ENCODE measurements around the gene APOH. TPM values are rescaled to one million over a fixed set of nuclear protein-coding genes. Genes with fewer than 3 reads are reported as not detected.
A peak's percentile ranks its signal among the peaks of the same experiment; 100 is the strongest.

Gene APOH
- total RNA-seq, 2 donors from 2014 or later, result not detected

GRCh38 chr17:66203274-66204015 lies 25.8 kb downstream of the APOH start:
- DNase-seq, result no peak
- no peak overlapping the region for H3K27ac Mint-ChIP-seq
- no peak for ATAC-seq (replicated peaks in 1 of 2)
- H3K4me1 Mint-ChIP-seq (ENCODE audit: low read depth), result peaks cover 18% of the 10 kb centered on the region
- peaks cover 0 to 3% of the 10 kb centered on the region in 2 donors for H3K36me3 Mint-ChIP-seq (ENCODE audit: insufficient read depth in 2 of 2)
- no peak overlapping the region for H3K4me3 Mint-ChIP-seq
- no peaks in the 10 kb centered on the region for H3K27me3 Mint-ChIP-seq (ENCODE audit: low read depth)
- peaks cover 5 to 9% of the 10 kb centered on the region in 2 donors for H3K9me3 Mint-ChIP-seq

- Mint-ChIP-seq H3K27me3 (ENCODE audit: low read depth) (no peaks in the 10 kb centered on the region), H3K4me1 (ENCODE audit: low read depth) (peaks cover 18% of the 10 kb centered on the region), H3K9me3 (no peaks in the 10 kb centered on the region), H3K4me3 (no peak overlapping the region), H3K27ac (peak overlapping the region; percentile 2), H3K36me3 (ENCODE audit: insufficient read depth in 2 of 2) (no peaks in the 10 kb centered on the region)
- DNase-seq, result peak; percentile 30 to 38
- peak; percentile 41 to 50 for ATAC-seq (replicated peaks in 1 of 2)
Measured at GRCh38 chr17:66200685-66201092, 28.5 kb downstream of the APOH start.

GRCh38 chr17:66198242-66198641 lies 31.0 kb downstream of the APOH start:
- H3K36me3 Mint-ChIP-seq (ENCODE audit: insufficient read depth in 2 of 2), result no peaks in the 10 kb centered on the region
- DNase-seq (no peak), ATAC-seq (replicated peaks in 1 of 2) (no peak)
- H3K27ac Mint-ChIP-seq, result no peak overlapping the region
- H3K9me3 Mint-ChIP-seq, result no peaks in the 10 kb centered on the region
- H3K4me3 Mint-ChIP-seq, result no peak overlapping the region
- H3K27me3 Mint-ChIP-seq (ENCODE audit: low read depth), result no peaks in the 10 kb centered on the region
- peaks cover 18% of the 10 kb centered on the region for H3K4me1 Mint-ChIP-seq (ENCODE audit: low read depth)

GRCh38 chr17:66192378-66192687 lies 36.9 kb downstream of the APOH start:
- DNase-seq (no peak), ATAC-seq (replicated peaks in 1 of 2) (no peak)
- Mint-ChIP-seq H3K36me3 (ENCODE audit: insufficient read depth in 2 of 2) (no peaks in the 10 kb centered on the region), H3K27ac (peak overlapping the region; percentile 77), H3K4me3 (peak overlapping the region; percentile 86 to 88), H3K4me1 (ENCODE audit: low read depth) (peaks cover 11% of the 10 kb centered on the region), H3K9me3 (no peaks in the 10 kb centered on the region), H3K27me3 (ENCODE audit: low read depth) (no peaks in the 10 kb centered on the region)

GRCh38 chr17:66191593-66192377 lies 37.4 kb downstream of the APOH start, which contains the start of gene CEP112:
Gene CEP112 (minus strand): TSS chr17:66192133.
- no peaks in the 10 kb centered on the region for H3K9me3 Mint-ChIP-seq
- H3K27ac Mint-ChIP-seq, result peak within 1 kb of the TSS; percentile 79
- H3K4me1 Mint-ChIP-seq (ENCODE audit: low read depth), result peaks cover 11% of the 10 kb centered on the region
- DNase-seq (peak; percentile 82 to 87), ATAC-seq (replicated peaks in 1 of 2) (peak; percentile 85 to 89)
- H3K27me3 Mint-ChIP-seq (ENCODE audit: low read depth), result no peaks in the 10 kb centered on the region
- peak within 1 kb of the TSS; percentile 86 to 88 for H3K4me3 Mint-ChIP-seq
- no peaks in the 10 kb centered on the region for H3K36me3 Mint-ChIP-seq (ENCODE audit: insufficient read depth in 2 of 2)

GRCh38 chr17:66190738-66191592 lies 38.2 kb downstream of the APOH start:
- ATAC-seq (replicated peaks in 1 of 2) (no peak), DNase-seq (no peak)
- peak overlapping the region; percentile 86 to 88 for H3K4me3 Mint-ChIP-seq
- no peaks in the 10 kb centered on the region for H3K27me3 Mint-ChIP-seq (ENCODE audit: low read depth)
- H3K4me1 Mint-ChIP-seq (ENCODE audit: low read depth), result peaks cover 11% of the 10 kb centered on the region
- no peaks in the 10 kb centered on the region for H3K36me3 Mint-ChIP-seq (ENCODE audit: insufficient read depth in 2 of 2)
- H3K27ac Mint-ChIP-seq, result peak overlapping the region; percentile 79
- no peaks in the 10 kb centered on the region for H3K9me3 Mint-ChIP-seq

- no peaks in the 10 kb centered on the region for H3K27me3 Mint-ChIP-seq (ENCODE audit: low read depth)
- DNase-seq (no peak), ATAC-seq (replicated peaks in 1 of 2) (no peak)
Measured at GRCh38 chr17:66187718-66188117, 41.5 kb downstream of the APOH start.

GRCh38 chr17:66185862-66186261 lies 43.4 kb downstream of the APOH start:
- peaks cover 4% of the 10 kb centered on the region for H3K4me1 Mint-ChIP-seq (ENCODE audit: low read depth)
- no peaks in the 10 kb centered on the region for H3K27me3 Mint-ChIP-seq (ENCODE audit: low read depth)
- no peaks in the 10 kb centered on the region for H3K36me3 Mint-ChIP-seq (ENCODE audit: insufficient read depth in 2 of 2)
- DNase-seq (no peak), ATAC-seq (replicated peaks in 1 of 2) (no peak)
- H3K27ac Mint-ChIP-seq, result no peak overlapping the region
- H3K4me3 Mint-ChIP-seq, result no peak overlapping the region
- H3K9me3 Mint-ChIP-seq, result peaks cover 0 to 2% of the 10 kb centered on the region in 2 donors

More at GRCh38 chr17:66187718-66188117, 41.5 kb downstream of the APOH start:
- no peak overlapping the region for H3K4me3 Mint-ChIP-seq
- no peaks in the 10 kb centered on the region for H3K36me3 Mint-ChIP-seq (ENCODE audit: insufficient read depth in 2 of 2)
- no peak overlapping the region for H3K27ac Mint-ChIP-seq
- peaks cover 0 to 2% of the 10 kb centered on the region in 2 donors for H3K9me3 Mint-ChIP-seq
- peaks cover 11% of the 10 kb centered on the region for H3K4me1 Mint-ChIP-seq (ENCODE audit: low read depth)

- ATAC-seq (replicated peaks in 1 of 2) (no peak), DNase-seq (no peak)
- Mint-ChIP-seq H3K36me3 (ENCODE audit: insufficient read depth in 2 of 2) (no peaks in the 10 kb centered on the region), H3K9me3 (peaks cover 2% of the 10 kb centered on the region in 2 donors), H3K27ac (no peak overlapping the region), H3K4me3 (no peak overlapping the region), H3K4me1 (ENCODE audit: low read depth) (no peaks in the 10 kb centered on the region), H3K27me3 (ENCODE audit: low read depth) (peaks cover 5% of the 10 kb centered on the region)
Measured at GRCh38 chr17:66184392-66184791, 44.8 kb downstream of the APOH start.

GRCh38 chr17:66183529-66183928 lies 45.7 kb downstream of the APOH start:
- Mint-ChIP-seq H3K9me3 (peaks cover 2% of the 10 kb centered on the region in 2 donors), H3K4me3 (no peak overlapping the region), H3K27me3 (ENCODE audit: low read depth) (peaks cover 7% of the 10 kb centered on the region), H3K27ac (no peak overlapping the region), H3K4me1 (ENCODE audit: low read depth) (no peaks in the 10 kb centered on the region), H3K36me3 (ENCODE audit: insufficient read depth in 2 of 2) (no peaks in the 10 kb centered on the region)
- ATAC-seq (replicated peaks in 1 of 2) (no peak), DNase-seq (no peak)

GRCh38 chr17:66178642-66179041 lies 50.6 kb downstream of the APOH start:
- H3K27me3 Mint-ChIP-seq (ENCODE audit: low read depth), result peaks cover 7% of the 10 kb centered on the region
- no peak overlapping the region for H3K4me3 Mint-ChIP-seq
- ATAC-seq (replicated peaks in 1 of 2) (no peak), DNase-seq (no peak)
- H3K27ac Mint-ChIP-seq, result no peak overlapping the region
- H3K9me3 Mint-ChIP-seq, result peaks cover 0 to 2% of the 10 kb centered on the region in 2 donors
- H3K4me1 Mint-ChIP-seq (ENCODE audit: low read depth), result no peaks in the 10 kb centered on the region
- H3K36me3 Mint-ChIP-seq (ENCODE audit: insufficient read depth in 2 of 2), result no peaks in the 10 kb centered on the region

- no peak for ATAC-seq (replicated peaks in 1 of 2)
- Mint-ChIP-seq H3K4me3 (no peak overlapping the region), H3K27me3 (ENCODE audit: low read depth) (peaks cover 7% of the 10 kb centered on the region), H3K4me1 (ENCODE audit: low read depth) (no peaks in the 10 kb centered on the region), H3K9me3 (peaks cover 0 to 2% of the 10 kb centered on the region in 2 donors), H3K36me3 (ENCODE audit: insufficient read depth in 2 of 2) (no peaks in the 10 kb centered on the region), H3K27ac (no peak overlapping the region)
- DNase-seq, result no peak
Measured at GRCh38 chr17:66177048-66177447, 52.2 kb downstream of the APOH start.

- no peaks in the 10 kb centered on the region for H3K36me3 Mint-ChIP-seq (ENCODE audit: insufficient read depth in 2 of 2)
- H3K9me3 Mint-ChIP-seq, result peaks cover 0 to 2% of the 10 kb centered on the region in 2 donors
- ATAC-seq (replicated peaks in 1 of 2) (no peak), DNase-seq (no peak)
- H3K4me3 Mint-ChIP-seq, result no peak overlapping the region
- no peaks in the 10 kb centered on the region for H3K4me1 Mint-ChIP-seq (ENCODE audit: low read depth)
- peaks cover 7% of the 10 kb centered on the region for H3K27me3 Mint-ChIP-seq (ENCODE audit: low read depth)
- no peak overlapping the region for H3K27ac Mint-ChIP-seq
Measured at GRCh38 chr17:66175892-66176291, 53.3 kb downstream of the APOH start.

Measured in activated T-cell treated with anti-CD3 and anti-CD28 coated beads, Interleukin-2, amount 50 U/mL, for 72 hours (primary cell).